ENCODE results near the gene DPH6. TPM values are rescaled to one million over a fixed set of nuclear protein-coding genes. Genes with fewer than 3 reads are reported as not detected.
"Not testable (repeated sequence)": the region's sequence is repeated elsewhere in the genome, so short reads cannot be mapped to it uniquely, and the experiment has no call there.

The DPH6 gene
- 14.6 TPM for polyA plus RNA-seq (ENCODE audit: insufficient read length)

GRCh38 chr15:35545824-35546510 lies at the start of gene DPH6:
Gene DPH6 (minus strand): TSS chr15:35546165. CDS start chr15:35546141, 24 bp downstream.
- peak; percentile 58 for DNase-seq (ENCODE audit: low read depth)

- no peak for DNase-seq (ENCODE audit: low read depth)
Measured at GRCh38 chr15:35595656-35596055, 49.7 kb upstream of the DPH6 start.

- not testable (repeated sequence) for DNase-seq (ENCODE audit: low read depth)
Measured at GRCh38 chr15:35591987-35592386, 46.0 kb upstream of the DPH6 start.

GRCh38 chr15:35583863-35584528 lies 38.0 kb upstream of the DPH6 start:
- DNase-seq (ENCODE audit: low read depth), result no peak

GRCh38 chr15:35580606-35581005 lies 34.6 kb upstream of the DPH6 start:
- no peak for DNase-seq (ENCODE audit: low read depth)

- DNase-seq (ENCODE audit: low read depth), result no peak
Measured at GRCh38 chr15:35567392-35567791, 21.4 kb upstream of the DPH6 start.

GRCh38 chr15:35566991-35567390 lies 21.0 kb upstream of the DPH6 start:
- no peak for DNase-seq (ENCODE audit: low read depth)

- DNase-seq (ENCODE audit: low read depth), result no peak
Measured at GRCh38 chr15:35565901-35566300, 19.9 kb upstream of the DPH6 start.

GRCh38 chr15:35562641-35563040 lies 16.7 kb upstream of the DPH6 start:
- no peak for DNase-seq (ENCODE audit: low read depth)

GRCh38 chr15:35561308-35561707 lies 15.3 kb upstream of the DPH6 start:
- DNase-seq (ENCODE audit: low read depth), result no peak

- no peak for DNase-seq (ENCODE audit: low read depth)
Measured at GRCh38 chr15:35560870-35561269, 14.9 kb upstream of the DPH6 start.

- no peak for DNase-seq (ENCODE audit: low read depth)
Measured at GRCh38 chr15:35560258-35560657, 14.3 kb upstream of the DPH6 start.

- DNase-seq (ENCODE audit: low read depth), result no peak
Measured at GRCh38 chr15:35559683-35560082, 13.7 kb upstream of the DPH6 start.

- DNase-seq (ENCODE audit: low read depth), result no peak
Measured at GRCh38 chr15:35557544-35557943, 11.6 kb upstream of the DPH6 start.

- no peak for DNase-seq (ENCODE audit: low read depth)
Measured at GRCh38 chr15:35557012-35557411, 11.0 kb upstream of the DPH6 start.

- no peak for DNase-seq (ENCODE audit: low read depth)
Measured at GRCh38 chr15:35555244-35555643, 9.3 kb upstream of the DPH6 start.

GRCh38 chr15:35550957-35551356 lies 5.0 kb upstream of the DPH6 start:
- DNase-seq (ENCODE audit: low read depth), result no peak

- no peak for DNase-seq (ENCODE audit: low read depth)
Measured at GRCh38 chr15:35549567-35549966, 3.6 kb upstream of the DPH6 start.

GRCh38 chr15:35548435-35548834 lies 2.5 kb upstream of the DPH6 start:
- DNase-seq (ENCODE audit: low read depth), result no peak

- no peak for DNase-seq (ENCODE audit: low read depth)
Measured at GRCh38 chr15:35547775-35548364, 1.9 kb upstream of the DPH6 start.

- no peak for DNase-seq (ENCODE audit: low read depth)
Measured at GRCh38 chr15:35546511-35547381, 781 bp upstream of the DPH6 start.

- DNase-seq (ENCODE audit: low read depth), result peak; percentile 26
Measured at GRCh38 chr15:35545316-35545823, 595 bp downstream of the DPH6 start.

All from forelimb muscle (tissue), 1 donor.